GM18499 (cell line): ENCODE results near the gene CXCR3.
A peak's percentile ranks its signal among the peaks of the same experiment; 100 is the strongest.

Experiments
- ATAC-seq: cut with Tn5 transposase; IDR thresholded peaks from one replicate; pipeline ENCODE4 v1.9.1; 2021; ENCODE audit warnings: moderate number of reproducible peaks; ENCODE audit not compliant: insufficient read depth, unreplicated experiment

Gene CXCR3

GRCh38 chrX:71637848-71638247 lies 19.5 kb upstream of the CXCR3 start:
- ATAC-seq, result no peak

GRCh38 chrX:71637253-71637618 lies 18.9 kb upstream of the CXCR3 start:
- no peak for ATAC-seq

GRCh38 chrX:71636438-71637252 lies 18.3 kb upstream of the CXCR3 start:
- ATAC-seq, result no peak

- no peak for ATAC-seq
Observed at GRCh38 chrX:71634366-71634765, 16.1 kb upstream of the CXCR3 start.

GRCh38 chrX:71632923-71633657 lies 14.8 kb upstream of the CXCR3 start:
- no peak for ATAC-seq

- peak; percentile 64 for ATAC-seq
Observed at GRCh38 chrX:71629467-71629866, 11.2 kb upstream of the CXCR3 start.

- ATAC-seq, result no peak
Observed at GRCh38 chrX:71627588-71628404, 9.5 kb upstream of the CXCR3 start.

- no peak for ATAC-seq
Observed at GRCh38 chrX:71626576-71626975, 8.3 kb upstream of the CXCR3 start.

GRCh38 chrX:71625471-71625870 lies 7.2 kb upstream of the CXCR3 start:
- ATAC-seq, result no peak

- ATAC-seq, result no peak
Observed at GRCh38 chrX:71623714-71624113, 5.4 kb upstream of the CXCR3 start.

GRCh38 chrX:71622576-71623450 lies 4.5 kb upstream of the CXCR3 start:
- no peak for ATAC-seq

GRCh38 chrX:71622032-71622575 lies 3.8 kb upstream of the CXCR3 start:
- ATAC-seq, result no peak

GRCh38 chrX:71621603-71622002 lies 3.3 kb upstream of the CXCR3 start:
- no peak for ATAC-seq

GRCh38 chrX:71619986-71620385 lies 1.7 kb upstream of the CXCR3 start:
- ATAC-seq, result no peak

- no peak for ATAC-seq
Observed at GRCh38 chrX:71619193-71619592, 882 bp upstream of the CXCR3 start.

GRCh38 chrX:71618787-71619186 lies 476 bp upstream of the CXCR3 start:
- no peak for ATAC-seq

- no peak for ATAC-seq
Observed at GRCh38 chrX:71617742-71618141, 569 bp downstream of the CXCR3 start.

GRCh38 chrX:71616672-71617529 lies 1.4 kb downstream of the CXCR3 start:
- no peak for ATAC-seq

GRCh38 chrX:71615954-71616353 lies 2.4 kb downstream of the CXCR3 start:
- ATAC-seq, result no peak
